Ovary (tissue), 3 donors: ENCODE measurements around the gene NFIA.

Source experiments
- EP300 ChIP-seq: sonication (generic); formaldehyde crosslinking; IDR thresholded peaks from one replicate; pipeline ENCODE4 v1.6.1; 2017; ENCODE audit warnings: antibody characterized with exemption
- POLR2A ChIP-seq: fragments of 450-650 bp; IDR thresholded peaks from one replicate; pipeline ENCODE4 v1.6.1; 2017; ENCODE audit warnings: antibody characterized with exemption, mild to moderate bottlenecking, moderate library complexity
- TF ChIP-seq, protein P1 (sequence below), 3 donors: fragments of 450-650 bp in 2 of 3; fragments of 200-600 bp in 1 of 3; IDR thresholded peaks; one replicate each; pipeline versions ENCODE4 v1.5.1 to v1.8.0; 2016 to 2022; ENCODE audit warnings: antibody characterized with exemption in 3 of 3, mild to moderate bottlenecking in 1 of 3
- donor health status: DM: no; HTN: no; CAD: no.

DNA sequence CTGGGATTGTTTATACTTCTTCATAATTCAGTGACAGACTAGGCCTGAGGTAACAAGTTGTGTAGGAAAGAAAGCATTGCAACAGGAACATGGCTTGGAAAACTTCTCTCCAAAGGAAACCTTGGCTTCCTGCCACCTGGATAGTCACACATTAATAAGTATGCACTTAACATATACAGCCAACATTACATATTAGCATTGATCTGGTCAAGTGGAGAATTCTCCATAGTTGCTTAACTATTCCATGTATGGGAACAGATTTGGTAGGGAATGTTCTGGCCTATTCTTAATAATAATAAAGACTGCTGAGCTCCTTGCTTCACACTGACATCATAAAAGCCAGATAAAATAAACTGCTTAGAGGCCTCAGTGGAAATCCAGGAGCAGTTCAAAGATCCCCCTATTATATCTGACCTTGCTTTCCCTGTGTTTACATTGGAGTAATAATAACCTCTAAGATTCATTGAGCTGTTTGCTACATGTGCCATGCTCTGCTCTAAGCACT lies 27.2 kb upstream of the NFIA start:
- TF ChIP-seq, protein P1, sequence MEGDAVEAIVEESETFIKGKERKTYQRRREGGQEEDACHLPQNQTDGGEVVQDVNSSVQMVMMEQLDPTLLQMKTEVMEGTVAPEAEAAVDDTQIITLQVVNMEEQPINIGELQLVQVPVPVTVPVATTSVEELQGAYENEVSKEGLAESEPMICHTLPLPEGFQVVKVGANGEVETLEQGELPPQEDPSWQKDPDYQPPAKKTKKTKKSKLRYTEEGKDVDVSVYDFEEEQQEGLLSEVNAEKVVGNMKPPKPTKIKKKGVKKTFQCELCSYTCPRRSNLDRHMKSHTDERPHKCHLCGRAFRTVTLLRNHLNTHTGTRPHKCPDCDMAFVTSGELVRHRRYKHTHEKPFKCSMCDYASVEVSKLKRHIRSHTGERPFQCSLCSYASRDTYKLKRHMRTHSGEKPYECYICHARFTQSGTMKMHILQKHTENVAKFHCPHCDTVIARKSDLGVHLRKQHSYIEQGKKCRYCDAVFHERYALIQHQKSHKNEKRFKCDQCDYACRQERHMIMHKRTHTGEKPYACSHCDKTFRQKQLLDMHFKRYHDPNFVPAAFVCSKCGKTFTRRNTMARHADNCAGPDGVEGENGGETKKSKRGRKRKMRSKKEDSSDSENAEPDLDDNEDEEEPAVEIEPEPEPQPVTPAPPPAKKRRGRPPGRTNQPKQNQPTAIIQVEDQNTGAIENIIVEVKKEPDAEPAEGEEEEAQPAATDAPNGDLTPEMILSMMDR (IDR thresholded peaks at IDR 0.05): no peak
- TF ChIP-seq POLR2A (no peak), EP300 (no peak)
